SK-N-DZ (cell line): Measurements from ENCODE around the gene ACAP2.
"Not testable (repeated sequence)": the region's sequence is repeated elsewhere in the genome, so short reads cannot be mapped to it uniquely, and the experiment has no call there.

ENCODE experiments used
- DNase-seq: peaks from one replicate; pipeline ENCODE4 v3.0.0-alpha.2; 2015; ENCODE audit warnings: low spot score

ACAP2 gene

DNA sequence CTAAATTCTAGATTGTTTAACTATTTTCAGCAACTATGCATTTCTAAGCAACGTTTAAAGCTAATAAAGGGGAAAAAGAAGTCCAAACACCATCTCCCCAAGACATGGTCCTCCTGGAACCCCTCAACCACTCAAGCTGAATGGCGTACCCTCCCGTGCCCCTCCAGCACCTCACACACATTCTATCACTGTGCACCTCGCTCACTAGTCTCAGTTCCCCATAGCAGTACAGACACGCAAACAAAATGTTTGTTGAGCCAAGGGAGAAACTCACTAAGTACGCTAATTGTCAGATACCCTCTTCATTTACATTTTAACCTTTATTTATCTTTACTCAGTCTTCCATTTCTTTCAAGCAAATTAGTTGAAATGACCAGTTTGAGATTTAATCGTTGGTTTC lies 48.8 kb downstream of the ACAP2 start:
- DNase-seq: no peak

DNA sequence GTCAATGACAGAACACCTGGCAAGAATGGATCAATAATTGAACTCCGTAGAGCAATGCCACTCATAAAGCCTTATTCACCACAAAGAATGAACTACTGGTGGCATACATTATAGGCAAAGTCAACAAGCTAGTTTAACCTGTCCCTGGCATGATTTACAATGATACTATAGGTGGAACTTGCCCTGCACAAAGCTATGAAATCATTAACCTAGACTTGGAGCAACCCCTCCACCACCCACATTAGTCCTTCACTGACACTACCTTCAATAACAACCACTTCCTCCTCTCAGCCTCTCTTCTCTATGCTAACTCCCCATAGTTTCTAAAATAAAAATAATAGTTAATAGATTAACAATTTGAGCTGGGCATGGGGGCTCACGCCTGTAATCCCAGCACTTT lies 54.4 kb downstream of the ACAP2 start:
- DNase-seq: no peak

DNA sequence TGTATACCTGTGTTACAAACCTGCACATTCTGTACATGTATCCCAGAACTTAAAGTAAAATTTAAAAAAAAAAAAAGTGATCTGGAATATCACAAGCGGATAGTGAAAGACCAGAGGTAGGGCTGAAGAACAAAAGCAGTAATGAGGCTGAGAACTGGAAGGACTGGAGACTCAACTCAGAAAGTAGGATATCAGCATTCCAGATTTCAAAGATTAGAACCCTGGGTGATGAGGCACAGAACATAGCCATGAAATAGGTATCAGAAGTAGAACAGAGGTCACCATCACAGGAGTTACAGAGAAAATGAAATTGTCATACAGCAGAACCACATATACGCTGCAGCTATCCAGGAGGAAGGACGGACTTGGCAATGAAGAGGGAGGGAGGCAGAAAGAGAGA lies 56.1 kb downstream of the ACAP2 start:
- no peak for DNase-seq

DNA sequence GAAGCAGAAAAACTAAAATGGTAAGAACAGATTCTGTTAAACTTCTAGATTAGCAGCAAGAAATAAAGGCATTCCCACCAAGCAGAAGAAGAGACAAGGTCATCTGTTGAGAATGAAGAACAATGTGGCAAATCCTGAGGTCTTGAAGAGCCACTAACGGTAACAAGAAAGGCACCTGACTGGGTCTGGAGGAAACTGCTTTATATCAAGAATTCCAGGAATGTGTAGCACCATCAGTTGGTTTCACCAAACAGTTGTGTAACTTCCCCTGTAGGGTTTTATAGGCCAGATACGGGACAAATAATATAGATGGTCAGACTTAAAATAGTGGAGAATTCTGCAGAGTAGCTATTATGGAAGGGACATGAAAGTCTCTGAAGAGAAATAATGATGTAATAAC lies 57.3 kb downstream of the ACAP2 start:
- no peak for DNase-seq

DNA sequence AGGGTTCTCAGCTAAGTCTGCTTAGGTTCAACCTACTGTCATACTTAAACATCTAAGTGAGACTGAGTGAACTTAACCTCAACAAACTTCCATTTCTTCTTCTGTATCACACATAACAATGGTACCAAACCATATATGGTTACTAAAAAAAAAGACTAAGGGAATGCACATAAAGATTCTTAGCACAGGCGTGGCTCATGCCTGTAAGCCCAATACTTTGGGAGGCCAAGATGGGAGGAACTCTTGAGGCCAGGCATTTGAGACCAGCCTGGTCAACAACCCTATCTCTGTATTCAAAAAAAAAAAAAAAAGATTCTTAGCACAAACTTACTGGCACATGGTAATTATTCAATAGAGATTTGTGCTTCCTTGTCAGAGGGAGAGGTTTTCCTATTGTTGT lies 57.9 kb downstream of the ACAP2 start:
- no peak for DNase-seq

DNA sequence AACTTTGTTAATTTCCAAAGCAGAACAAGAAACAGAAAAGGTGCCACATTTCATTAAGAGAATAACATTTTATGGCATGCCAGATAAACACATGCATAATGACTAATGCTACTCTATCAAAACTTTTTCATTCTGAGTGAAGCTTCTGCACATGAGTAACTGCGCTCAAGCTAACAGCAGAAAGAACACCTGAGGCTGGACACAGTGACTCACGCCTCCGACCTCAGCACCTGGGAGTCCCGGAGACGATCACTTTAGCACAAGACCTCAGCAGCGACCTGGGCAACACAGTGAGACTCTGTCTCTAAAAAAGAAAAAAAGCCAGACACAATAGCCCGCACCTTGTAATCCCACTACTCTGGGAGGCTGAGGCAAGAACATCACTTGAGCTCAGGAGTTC lies 70.6 kb downstream of the ACAP2 start:
- DNase-seq: no peak

DNA sequence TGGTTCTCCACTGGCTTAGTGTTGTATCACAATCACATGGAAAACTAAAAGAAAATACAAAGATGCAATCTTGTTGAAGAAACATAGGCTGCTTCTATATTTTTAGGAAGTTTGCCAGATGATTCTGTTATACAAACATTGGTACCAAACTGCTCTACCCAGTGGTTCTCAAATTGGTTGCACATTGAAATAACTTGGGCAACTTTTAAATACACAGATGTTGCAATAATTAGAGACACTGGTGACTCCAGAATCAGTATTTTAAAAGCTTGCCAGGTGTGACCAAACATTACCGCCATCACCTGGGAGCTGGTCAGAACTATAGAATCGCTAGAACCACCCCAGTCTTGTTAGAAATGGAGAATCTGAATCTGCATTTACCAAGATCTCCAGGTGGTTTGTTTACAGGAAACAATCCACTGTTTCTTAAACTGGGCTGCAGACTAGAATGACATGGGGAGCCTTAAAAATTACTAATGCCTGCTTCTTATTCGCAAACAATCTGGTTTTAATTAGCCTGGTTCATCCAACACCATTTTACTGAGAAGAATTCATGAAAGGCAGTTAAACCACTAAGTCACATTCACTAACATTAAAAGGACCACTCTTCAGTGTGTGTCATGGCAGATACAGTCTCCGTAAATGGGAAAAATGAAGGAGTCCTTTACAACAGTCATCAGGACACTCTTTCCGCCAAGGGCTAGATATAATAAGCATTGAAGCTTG lies 76.5 kb downstream of the ACAP2 start:
- DNase-seq: no peak

DNA sequence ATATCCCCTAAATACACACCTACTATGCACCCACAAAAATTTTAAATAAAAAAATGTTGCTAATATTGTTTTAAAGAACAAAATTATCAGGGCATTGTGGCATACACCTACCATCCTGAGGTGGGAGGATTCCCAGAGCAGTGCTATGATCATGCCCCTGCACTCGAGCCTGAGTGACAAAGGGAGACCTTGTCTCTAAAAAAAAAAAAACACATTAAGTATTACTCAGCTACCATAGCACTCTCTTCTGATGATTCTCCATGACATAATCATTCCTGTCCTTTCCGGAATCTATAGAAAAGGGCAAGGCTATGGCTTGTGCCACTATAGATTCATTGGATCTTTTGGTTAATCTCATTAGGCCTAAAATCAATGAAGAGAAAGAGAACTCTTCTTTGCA lies 77.4 kb downstream of the ACAP2 start:
- DNase-seq: no peak

DNA sequence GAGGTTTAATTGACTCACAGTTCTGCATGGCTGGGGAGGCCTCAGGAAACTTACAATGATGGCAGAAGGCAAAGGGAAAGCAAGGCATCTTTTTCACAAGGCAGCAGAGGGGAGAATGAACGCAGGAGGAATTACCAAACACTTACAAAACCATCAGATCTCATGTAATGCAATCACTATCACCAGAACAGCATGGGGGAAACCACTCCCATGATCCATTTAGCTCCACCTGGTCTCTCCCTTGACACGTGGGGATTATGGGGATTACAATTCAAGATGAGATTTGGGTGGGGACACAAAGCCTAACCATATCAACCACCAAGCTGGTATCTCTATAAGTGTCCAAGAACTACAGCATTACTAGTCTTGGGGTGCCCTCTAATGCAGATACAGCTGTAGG lies 85.0 kb downstream of the ACAP2 start:
- not testable (repeated sequence) for DNase-seq

DNA sequence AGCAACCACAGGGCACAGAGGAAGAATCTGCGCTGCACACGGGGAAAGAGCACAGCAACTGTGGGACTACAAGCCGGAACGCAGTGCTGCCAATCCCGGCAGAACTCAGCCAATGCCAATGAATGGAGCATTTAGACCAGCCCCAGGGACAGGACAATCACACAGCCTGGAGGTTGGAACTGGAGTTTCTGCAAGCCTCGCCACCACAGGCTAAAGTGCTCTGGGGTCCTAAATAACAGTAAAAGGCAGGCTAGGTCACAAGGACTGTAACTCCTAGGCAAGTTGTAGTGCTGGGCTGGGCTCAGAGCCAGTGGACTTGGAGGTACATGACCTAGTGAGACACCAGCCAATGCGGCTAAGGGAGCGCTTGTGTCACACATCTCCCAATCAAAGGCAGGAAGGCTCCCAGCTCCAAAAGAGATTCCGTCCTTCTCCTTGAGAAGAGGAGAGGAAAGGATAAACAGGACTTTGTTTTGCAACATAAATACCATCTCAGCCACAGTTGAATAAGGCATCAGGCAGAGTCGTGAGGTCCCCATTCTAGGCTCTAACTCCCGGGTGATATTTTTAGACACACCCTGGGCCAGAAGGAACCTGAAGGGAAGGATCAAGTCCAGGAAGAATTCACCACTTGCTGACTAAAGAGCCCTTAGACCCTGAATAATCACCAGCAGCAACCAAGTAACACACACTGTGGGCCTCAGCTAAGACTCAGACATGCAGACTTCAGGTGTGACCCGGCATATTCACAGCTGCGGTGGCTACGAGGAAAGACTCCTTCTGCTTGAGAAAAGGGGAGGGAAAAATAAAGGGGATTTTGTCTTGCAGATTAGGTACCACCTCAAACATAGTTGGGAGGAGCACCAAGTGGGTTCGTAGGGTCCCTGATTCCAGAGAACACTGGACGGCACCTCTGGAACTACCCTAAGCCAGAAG lies 86.4 kb downstream of the ACAP2 start:
- no peak for DNase-seq

DNA sequence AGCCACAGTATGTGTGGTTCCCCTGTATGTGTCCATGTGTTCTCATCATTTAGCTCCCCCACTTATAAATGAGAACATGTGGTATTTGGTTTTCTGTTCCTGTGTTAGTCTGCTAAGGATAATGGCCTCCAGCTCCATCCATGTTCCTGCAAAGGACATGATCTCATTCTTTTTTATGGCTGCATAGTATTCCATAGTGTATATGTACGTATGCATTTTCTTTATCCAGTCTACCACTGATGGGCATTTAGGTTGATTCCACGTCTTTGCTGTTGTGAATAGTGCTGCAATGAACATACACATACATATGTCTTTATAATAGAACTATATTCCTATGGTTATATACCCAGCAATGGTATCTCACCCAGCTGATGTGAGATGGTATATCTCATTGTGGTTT lies 88.8 kb downstream of the ACAP2 start:
- DNase-seq: not testable (repeated sequence)

DNA sequence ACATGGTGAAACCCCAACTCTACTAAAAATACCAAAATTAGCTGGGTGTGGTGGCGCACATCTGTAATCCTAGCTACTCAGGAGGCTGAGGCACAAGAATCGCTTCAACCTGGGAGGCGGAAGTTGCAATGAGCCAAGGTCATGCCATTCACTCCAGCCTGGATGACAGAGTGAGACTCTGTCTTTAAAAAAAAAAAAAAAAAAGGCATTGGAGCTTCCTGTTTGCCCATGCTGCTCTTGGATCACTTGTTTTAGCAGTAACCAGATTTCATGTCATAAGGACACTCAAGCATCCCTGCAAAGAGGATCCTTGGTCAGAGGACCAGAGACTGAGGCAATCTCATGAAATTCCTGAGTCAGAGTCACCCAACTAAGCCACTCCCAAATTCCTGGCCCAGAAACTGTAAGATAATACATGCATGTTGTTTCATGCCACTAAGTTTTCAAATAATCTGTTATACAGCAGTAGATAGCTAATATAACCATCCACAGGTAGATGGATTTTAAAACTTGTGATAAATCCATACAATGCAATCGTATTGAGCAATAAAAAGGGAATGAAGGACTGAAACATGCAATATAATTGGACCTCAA lies 89.8 kb downstream of the ACAP2 start:
- DNase-seq: no peak

DNA sequence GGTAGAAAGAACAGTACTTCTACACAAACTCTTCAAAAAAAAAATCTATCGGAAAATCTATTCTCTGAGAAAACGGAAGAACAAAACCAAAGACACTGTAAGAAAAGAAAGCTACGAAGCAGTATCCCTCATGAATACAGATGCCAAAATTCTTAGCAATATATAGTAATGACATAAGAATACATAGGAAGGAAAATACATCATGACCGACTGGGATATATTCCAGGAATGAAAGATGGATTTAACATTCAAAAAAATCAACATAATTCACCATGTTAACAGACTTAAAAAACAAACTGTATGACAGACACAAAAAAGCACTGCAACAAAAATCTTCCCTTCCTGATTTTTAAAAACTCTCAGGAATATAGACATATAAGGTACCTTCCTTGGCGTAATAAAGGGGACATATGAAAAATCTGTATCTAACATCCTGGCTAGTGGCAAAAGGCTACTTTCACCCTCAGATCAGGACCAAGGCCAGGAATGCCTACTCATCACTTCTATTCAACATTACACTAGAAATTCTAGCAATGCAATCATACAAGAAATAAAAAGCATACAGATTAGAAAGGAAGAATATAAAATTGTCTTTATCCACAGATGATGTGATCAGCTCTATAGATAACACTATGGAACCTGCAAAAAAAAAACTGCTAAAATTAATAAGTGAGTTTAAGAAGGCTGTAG lies 94.2 kb downstream of the ACAP2 start:
- DNase-seq: no peak

DNA sequence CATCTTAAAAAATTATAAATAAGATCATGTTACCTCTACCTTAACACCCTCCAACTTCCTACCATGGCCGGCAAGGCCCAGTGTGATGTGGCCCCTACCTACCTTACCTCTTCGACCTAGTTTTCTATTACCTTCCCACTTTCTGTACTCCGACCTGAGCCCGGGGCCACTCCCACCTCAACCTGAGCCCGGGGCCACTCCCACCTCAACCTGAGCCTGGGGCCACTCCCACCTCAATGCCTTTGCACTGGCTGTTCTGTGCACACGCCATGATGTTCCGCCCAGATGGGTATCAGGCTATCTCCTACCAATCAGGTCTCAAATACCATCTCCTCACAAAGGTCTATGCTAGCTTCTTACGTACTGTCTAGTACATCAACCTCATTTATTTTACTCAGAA lies 105.1 kb downstream of the ACAP2 start:
- no peak for DNase-seq

DNA sequence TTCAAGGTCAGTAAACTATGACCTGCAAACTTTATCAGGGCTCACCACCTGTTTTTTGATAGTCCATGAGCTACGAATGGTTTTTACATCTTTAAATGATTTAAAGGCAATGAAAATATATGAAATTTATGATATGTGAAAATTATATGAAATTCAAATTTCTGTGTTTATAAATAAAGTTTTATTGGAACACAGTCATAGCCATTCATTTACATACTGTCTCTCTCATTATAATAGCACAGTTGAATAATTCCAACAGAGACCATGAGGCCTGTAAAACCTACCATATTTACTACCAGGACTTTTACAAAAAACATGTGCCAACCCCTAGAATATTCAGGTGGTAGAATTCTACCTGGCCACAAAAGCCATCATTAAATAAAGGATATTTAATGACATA lies 107.9 kb downstream of the ACAP2 start:
- DNase-seq: no peak

DNA sequence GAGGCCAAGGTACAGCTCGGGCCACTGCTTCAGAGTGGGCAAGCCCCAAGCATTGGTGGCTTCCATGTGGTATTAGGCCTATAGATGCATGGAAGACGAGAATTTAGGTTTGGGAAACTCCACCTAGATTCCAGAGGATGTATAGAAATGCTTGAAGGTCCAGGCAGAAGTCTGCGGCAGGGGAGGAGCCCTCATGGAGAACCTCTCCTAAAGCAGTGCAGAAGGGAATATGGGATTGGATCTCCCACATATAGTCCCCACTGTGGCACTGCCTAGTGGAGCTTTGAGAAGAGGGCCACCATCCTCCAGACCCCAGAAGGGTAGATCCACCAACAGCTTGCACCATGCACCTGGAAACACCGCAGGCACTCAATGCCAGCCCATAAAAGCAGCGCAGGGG lies 123.8 kb downstream of the ACAP2 start:
- no peak for DNase-seq

DNA sequence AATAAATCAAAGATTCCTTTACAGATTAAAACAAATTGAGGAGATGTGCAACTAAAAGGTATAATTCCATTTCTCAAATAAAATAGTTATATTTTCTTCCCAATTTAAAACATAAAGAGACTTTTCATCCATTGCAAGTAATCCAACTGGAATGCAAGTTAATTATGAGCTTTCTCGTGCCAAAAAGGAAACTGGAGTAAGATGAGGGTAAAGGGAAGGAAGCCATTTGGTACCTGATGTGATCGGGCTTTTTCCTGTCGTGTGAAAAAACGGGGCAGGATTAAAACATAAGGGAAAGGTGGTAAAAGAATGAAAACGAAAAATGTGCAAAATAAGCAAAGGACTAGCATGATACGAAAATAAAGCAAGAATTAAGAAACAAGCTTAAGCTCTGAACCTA lies 130.1 kb downstream of the ACAP2 start:
- no peak for DNase-seq

DNA sequence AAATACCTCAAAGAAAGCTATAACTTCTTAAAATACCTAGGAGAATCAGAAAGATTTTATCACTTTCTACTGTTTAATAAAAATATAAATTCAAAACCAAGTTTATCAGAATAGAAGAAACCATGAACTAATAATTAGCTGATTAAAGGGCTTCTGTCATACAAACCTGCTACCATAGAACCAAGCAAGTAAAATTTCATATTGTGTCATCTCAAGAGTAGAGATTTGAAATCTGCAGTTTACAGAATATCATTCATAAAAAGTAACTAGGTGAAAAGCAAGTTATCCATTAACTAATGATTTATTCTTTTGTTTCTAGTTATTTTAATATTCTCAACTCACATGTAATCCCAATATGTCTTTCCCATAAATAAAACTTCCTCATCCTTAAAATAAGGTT lies 135.1 kb downstream of the ACAP2 start:
- no peak for DNase-seq

DNA sequence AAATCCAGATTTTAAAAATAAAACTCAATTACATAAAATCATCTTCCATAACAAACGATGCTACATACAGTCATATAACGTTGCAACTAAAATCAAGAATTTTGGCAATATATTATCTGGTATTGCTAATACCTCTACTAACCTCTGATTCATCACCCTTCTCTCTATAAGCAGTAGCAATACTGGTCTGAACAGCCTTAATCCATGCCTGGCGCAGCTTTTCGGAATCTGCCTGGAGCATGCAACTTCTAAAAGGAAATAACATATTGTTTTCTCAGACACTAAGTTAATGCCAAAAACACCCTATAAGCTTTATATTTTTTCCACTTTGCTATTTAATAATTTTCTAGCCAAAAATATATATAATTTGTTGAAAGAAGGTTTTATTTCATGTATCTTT lies 136.5 kb downstream of the ACAP2 start:
- no peak for DNase-seq

DNA sequence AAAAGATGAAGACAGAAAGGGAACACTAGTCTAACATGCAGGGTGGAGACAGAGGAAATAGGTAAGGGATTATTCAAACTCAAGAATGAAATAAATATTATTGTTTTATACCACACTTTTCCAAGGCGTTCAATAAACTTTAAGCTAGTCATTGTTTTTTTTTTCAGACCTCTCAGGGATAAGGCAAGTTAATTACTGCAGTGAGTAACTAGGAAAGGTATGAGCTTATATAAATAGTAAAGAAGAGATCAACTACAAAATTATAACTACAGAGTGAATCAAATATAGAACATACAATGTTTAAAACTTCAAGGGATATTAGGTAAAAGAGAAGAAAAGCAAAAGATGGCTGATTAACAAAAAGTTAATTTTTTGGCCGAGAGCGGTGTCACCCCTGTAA lies 140.4 kb downstream of the ACAP2 start:
- DNase-seq: no peak

DNA sequence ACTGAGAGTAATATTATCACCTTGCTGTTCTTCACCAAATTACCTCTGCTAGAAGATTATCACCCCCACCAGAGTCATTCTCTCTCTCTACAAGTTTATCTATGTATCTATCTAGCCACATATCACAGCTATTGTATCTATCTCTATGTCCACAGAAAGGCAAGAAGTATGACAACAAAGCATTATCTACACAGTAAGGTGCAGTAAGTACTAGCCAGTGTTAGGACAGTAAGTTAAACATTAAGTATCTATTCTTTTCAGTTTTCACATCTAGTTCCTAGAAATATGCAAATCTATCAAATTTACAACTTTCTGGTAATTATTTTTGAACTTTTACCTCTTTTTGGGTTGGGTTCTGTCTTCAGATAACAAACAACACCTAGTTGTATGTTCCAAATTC lies 145.4 kb downstream of the ACAP2 start:
- no peak for DNase-seq

DNA sequence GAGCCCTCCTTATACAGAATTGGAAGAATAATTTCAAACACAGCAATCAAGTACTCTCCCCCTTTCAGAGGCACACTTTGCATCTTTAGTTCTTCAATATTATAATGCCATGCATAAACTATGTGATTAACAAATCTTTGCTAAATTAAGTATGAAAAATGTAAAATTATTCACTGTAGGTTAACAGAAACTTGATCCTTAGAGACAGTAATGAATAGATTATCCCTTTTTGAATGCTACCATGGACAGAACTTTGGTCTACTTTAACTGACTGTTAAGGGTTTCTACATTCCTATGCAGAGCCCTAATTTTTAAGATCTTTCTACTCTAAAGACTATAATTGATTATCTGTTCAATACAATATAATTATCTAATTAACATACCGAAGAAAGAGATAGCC lies 146.2 kb downstream of the ACAP2 start:
- DNase-seq: no peak
